C4-2B (cell line): ENCODE data around the gene CX3CR1.

Experiments used
- CTCF ChIP-seq: fragments of 450-650 bp; conservative IDR thresholded peaks from 2 replicates; pipeline ENCODE4 v1.5.1; 2017; ENCODE audit warnings: mild to moderate bottlenecking
- ZFX ChIP-seq: fragments of 450-650 bp; IDR thresholded peaks from 2 replicates; pipeline ENCODE4 v1.6.1; 2017

GRCh38 chr3:39224288-39224687, 55.5 kb downstream of the CX3CR1 start:
- no peak for TF ChIP-seq CTCF
- no peak for TF ChIP-seq ZFX
